H9 (cell line): ENCODE measurements around the gene STIL. TPM values are rescaled to one million over a fixed set of nuclear protein-coding genes. Genes with fewer than 3 reads are reported as not detected.
A peak's percentile ranks its signal among the peaks of the same experiment; 100 is the strongest.

ENCODE experiments used
- DNase-seq: peaks from one replicate; pipeline ENCODE4 v3.0.0-alpha.2; 2017
- H2AFZ ChIP-seq: one replicate; pipeline ENCODE4 v1.6.1; 2013; ENCODE audit warnings: mild to moderate bottlenecking, low read length, control low read depth, moderate library complexity
- H2AK5ac ChIP-seq: 2 replicates; pipeline ENCODE4 v1.6.1; 2013; ENCODE audit warnings: low read length, control low read depth, mixed read lengths; ENCODE audit not compliant: insufficient read length
- H2BK120ac ChIP-seq: one replicate; pipeline ENCODE4 v1.6.1; 2013; ENCODE audit warnings: low read depth, mild to moderate bottlenecking, low read length, control low read depth, inconsistent platforms; ENCODE audit not compliant: poor library complexity, severe bottlenecking
- H2BK12ac ChIP-seq: 2 replicates; pipeline ENCODE4 v1.6.1; 2013; ENCODE audit warnings: low read length, control low read depth, mixed read lengths, low read depth; ENCODE audit not compliant: insufficient read length
- H2BK15ac ChIP-seq: 2 replicates; pipeline ENCODE4 v1.6.1; 2013; ENCODE audit warnings: low read depth, low read length, control low read depth
- H2BK20ac ChIP-seq: one replicate; pipeline ENCODE4 v1.6.1; 2013; ENCODE audit warnings: low read depth, mild to moderate bottlenecking, low read length, control low read depth, inconsistent platforms; ENCODE audit not compliant: poor library complexity, severe bottlenecking
- H2BK5ac ChIP-seq: 2 replicates; pipeline ENCODE4 v1.6.1; 2013; ENCODE audit warnings: low read length, control low read depth, mixed read lengths; ENCODE audit not compliant: insufficient read length
- H3K14ac ChIP-seq: 2 replicates; pipeline ENCODE4 v1.6.1; 2013; ENCODE audit warnings: low read length, control low read depth; ENCODE audit not compliant: insufficient read depth
- H3K18ac ChIP-seq: 2 replicates; pipeline ENCODE4 v1.6.1; 2013; ENCODE audit warnings: low read depth, mild to moderate bottlenecking, mixed read lengths, low read length, control low read depth; ENCODE audit not compliant: insufficient read length
- H3K23ac ChIP-seq: 2 replicates; pipeline ENCODE4 v1.6.1; 2013; ENCODE audit warnings: low read length, control low read depth, mixed read lengths, low read depth; ENCODE audit not compliant: insufficient read length
- H3K23me2 ChIP-seq: 2 replicates; pipeline ENCODE4 v1.6.1; 2013; ENCODE audit warnings: low read depth, mild to moderate bottlenecking, mixed read lengths, low read length, control low read depth; ENCODE audit not compliant: insufficient read length, poor library complexity, severe bottlenecking
- H3K27ac ChIP-seq: 2 replicates; pipeline ENCODE4 v1.5.1; 2013; ENCODE audit warnings: low read length, control low read depth, mixed read lengths, low read depth; ENCODE audit not compliant: insufficient read length
- H3K27me3 ChIP-seq: 2 replicates; pipeline ENCODE4 v1.6.1; 2013; ENCODE audit warnings: low read length, control low read depth, inconsistent platforms; ENCODE audit not compliant: insufficient read depth
- H3K4ac ChIP-seq: 2 replicates; pipeline ENCODE4 v1.6.1; 2013; ENCODE audit warnings: low read depth, mild to moderate bottlenecking, control low read depth, inconsistent platforms, low read length, moderate library complexity
- H3K4me1 ChIP-seq: 2 replicates; pipeline ENCODE4 v1.6.1; 2013; ENCODE audit warnings: low read length, control low read depth, inconsistent platforms; ENCODE audit not compliant: insufficient read depth
- H3K4me2 ChIP-seq: 2 replicates; pipeline ENCODE4 v1.6.1; 2013; ENCODE audit warnings: low read length, control low read depth, mixed read lengths; ENCODE audit not compliant: insufficient read length, insufficient read depth
- H3K56ac ChIP-seq: 2 replicates; pipeline ENCODE4 v1.6.1; 2013; ENCODE audit warnings: low read depth, mild to moderate bottlenecking, mixed read lengths, low read length, control low read depth; ENCODE audit not compliant: insufficient read length
- H3K79me1 ChIP-seq: 2 replicates; pipeline ENCODE4 v1.6.1; 2013; ENCODE audit warnings: low read depth, mild to moderate bottlenecking, moderate library complexity, low read length, control low read depth, inconsistent platforms; ENCODE audit not compliant: insufficient read depth, poor library complexity, severe bottlenecking
- H3K79me2 ChIP-seq: 2 replicates; pipeline ENCODE4 v1.6.1; 2013; ENCODE audit warnings: low read length, control low read depth, inconsistent platforms; ENCODE audit not compliant: insufficient read depth
- H3K9ac ChIP-seq: 2 replicates; pipeline ENCODE4 v1.6.1; 2013; ENCODE audit warnings: low read length, control low read depth, mixed read lengths; ENCODE audit not compliant: insufficient read length; ENCODE audit errors: extremely low read depth
- H3K9me3 ChIP-seq: one replicate; pipeline ENCODE4 v1.6.1; 2013; ENCODE audit warnings: low read depth, low read length, inconsistent platforms; ENCODE audit not compliant: control insufficient read depth
- H3T11ph ChIP-seq: one replicate; pipeline ENCODE4 v1.6.1; 2013; ENCODE audit warnings: mild to moderate bottlenecking, low read length, control low read depth, inconsistent platforms
- H4K20me1 ChIP-seq: one replicate; pipeline ENCODE4 v1.6.1; 2013; ENCODE audit not compliant: control insufficient read depth, insufficient read length, insufficient read depth
- H4K5ac ChIP-seq: 2 replicates; pipeline ENCODE4 v1.6.1; 2013; ENCODE audit warnings: low read depth, mild to moderate bottlenecking, mixed read lengths, low read length, control low read depth; ENCODE audit not compliant: insufficient read length
- H4K8ac ChIP-seq: replicated peaks from 2 replicates; pipeline ENCODE4 v1.6.1; 2013; ENCODE audit warnings: low read length, control low read depth, mixed read lengths, low read depth; ENCODE audit not compliant: insufficient read length
- H4K91ac ChIP-seq: 2 replicates; pipeline ENCODE4 v1.6.1; 2013; ENCODE audit warnings: low read depth, mild to moderate bottlenecking, moderate library complexity, mixed read lengths, low read length, control low read depth; ENCODE audit not compliant: insufficient read length
- H3K27ac Mint-ChIP-seq, 3 experiments: 2 replicates in 2 of 3; 3 replicates in 1 of 3; pipeline ENCODE4 v1.8.0; 2020 to 2021; ENCODE audit warnings: mixed read lengths in 3 of 3, mild to moderate bottlenecking in 1 of 3, moderate library complexity in 1 of 3
- H3K27me3 Mint-ChIP-seq: 2 replicates; pipeline ENCODE4 v1.8.0; 2021; ENCODE audit warnings: low read depth, mild to moderate bottlenecking, moderate library complexity, mixed read lengths
- H3K36me3 Mint-ChIP-seq, 3 experiments: 2 replicates in 2 of 3; 3 replicates in 1 of 3; pipeline ENCODE4 v1.8.0; 2020 to 2021; ENCODE audit warnings: low read depth in 3 of 3, mixed read lengths in 3 of 3; ENCODE audit not compliant: insufficient read depth in 1 of 3
- H3K4me1 Mint-ChIP-seq, 2 experiments: 2 replicates each; pipeline ENCODE4 v1.8.0; 2020; ENCODE audit warnings: mixed read lengths in 2 of 2
- H3K4me3 Mint-ChIP-seq, 2 experiments: 2 replicates in 1 of 2; 3 replicates in 1 of 2; pipeline ENCODE4 v1.8.0; 2020 to 2021; ENCODE audit warnings: mild to moderate bottlenecking in 2 of 2, mixed read lengths in 2 of 2, moderate library complexity in 1 of 2
- H3K9me3 Mint-ChIP-seq, 2 experiments: 2 replicates in 1 of 2; 3 replicates in 1 of 2; pipeline ENCODE4 v1.8.0; 2020; ENCODE audit warnings: mild to moderate bottlenecking in 2 of 2, mixed read lengths in 2 of 2, moderate library complexity in 1 of 2
- CTCF ChIP-seq: fragments of 200-600 bp; sonication (generic); conservative IDR thresholded peaks from 3 replicates; pipeline ENCODE4 v1.8.0; 2021; ENCODE audit warnings: antibody characterized with exemption, mild to moderate bottlenecking
- WGBS: extraction: QIAGEN DNeasy Blood & Tissue Kit; methylation state at CpG from one replicate; pipeline ENCODE4 v1.1.7; 2013; ENCODE audit warnings: missing lambda C conversion rate, low lambda C conversion rate, mixed read lengths; ENCODE audit not compliant: insufficient read length; ENCODE audit errors: extremely low coverage; 5-methylcytosine and 5-hydroxymethylcytosine counted together
- total RNA-seq: library from RNA; stranded (reverse); gene quantifications from 2 replicates; pipeline ENCODE4 v1.2.1, GENCODE V29; 2021

The STIL gene
- total RNA-seq, 1 experiment from 2014 or later: 26.6 TPM

GRCh38 chr1:47207803-47208373 is 106.1 kb downstream of the STIL start:
- Mint-ChIP-seq H3K9me3 (peaks cover 7 to 10% of the 10 kb centered on the region in 2 experiments; a peak in 4 of 5 replicates), H3K36me3 (no peaks in the 10 kb centered on the region; a peak in 1 of 7 replicates), H3K4me1 (peaks cover 33 to 35% of the 10 kb centered on the region in 2 experiments), H3K27me3 (peaks cover 78% of the 10 kb centered on the region), H3K4me3 (peak overlapping the region in 1 of 2 experiments; percentile 70; a peak in 3 of 5 replicates), H3K27ac (no peak overlapping the region)
- Histone ChIP-seq H4K8ac (no peak overlapping the region), H3K27ac (no peak overlapping the region), H3K4ac (no peak overlapping the region), H3K56ac (no peak overlapping the region), H3K4me2 (peak overlapping the region; percentile 11), H3K4me1 (peaks cover 2% of the 10 kb centered on the region; the same call in 1 of the 2 replicates), H4K20me1 (no peaks in the 10 kb centered on the region), H2AFZ (no peak overlapping the region), H3K9ac (no peak overlapping the region), H2AK5ac (no peak overlapping the region), H4K91ac (no peak overlapping the region), H2BK5ac (no peak overlapping the region), H2BK15ac (no peak overlapping the region), H2BK20ac (no peak overlapping the region), H3K27me3 (no peaks in the 10 kb centered on the region; the same call in 1 of the 2 replicates), H2BK12ac (no peak overlapping the region), H3T11ph (no peak overlapping the region), H3K18ac (no peak overlapping the region), H4K5ac (no peak overlapping the region), H3K79me2 (no peaks in the 10 kb centered on the region), H3K23me2 (no peaks in the 10 kb centered on the region), H2BK120ac (no peak overlapping the region), H3K23ac (no peak overlapping the region), H3K79me1 (no peaks in the 10 kb centered on the region), H3K9me3 (no peaks in the 10 kb centered on the region), H3K14ac (no peak overlapping the region)
- TF ChIP-seq CTCF: no peak
- DNase-seq: no peak
- no CpG with 5 or more reads among the region's 8 CpGs for WGBS
